Hepatocyte (in vitro differentiated cells): Measurements from ENCODE around the gene DISC1. TPM values are rescaled to one million over a fixed set of nuclear protein-coding genes. Genes with fewer than 3 reads are reported as not detected.

Source experiments
- DNase-seq: peaks from one replicate; pipeline ENCODE4 v3.0.0-alpha.2; 2016; ENCODE audit warnings: low spot score
- H2AFZ ChIP-seq: fragments of 200-600 bp; sonication (generic); 2 replicates; pipeline ENCODE4 v1.6.0; 2016; ENCODE audit warnings: antibody characterized with exemption, mild to moderate bottlenecking
- H3K27ac ChIP-seq: fragments of 200-600 bp; sonication (generic); 2 replicates; pipeline ENCODE4 v1.5.1; 2016; ENCODE audit warnings: mild to moderate bottlenecking
- H3K27me3 ChIP-seq: fragments of 200-600 bp; sonication (generic); 2 replicates; pipeline ENCODE4 v1.6.1; 2016
- H3K36me3 ChIP-seq: fragments of 200-600 bp; sonication (generic); replicated peaks from 2 replicates; pipeline ENCODE4 v1.5.1; 2016; ENCODE audit warnings: low read depth; ENCODE audit not compliant: insufficient read depth
- H3K4me1 ChIP-seq: fragments of 200-600 bp; sonication (generic); 2 replicates; pipeline ENCODE4 v1.5.1; 2016; ENCODE audit warnings: mild to moderate bottlenecking, moderate library complexity; ENCODE audit not compliant: insufficient read depth
- H3K4me2 ChIP-seq: fragments of 200-600 bp; sonication (generic); 2 replicates; pipeline ENCODE4 v1.6.0; 2016
- H3K4me3 ChIP-seq: fragments of 200-600 bp; sonication (generic); 2 replicates; pipeline ENCODE4 v1.5.1; 2016; ENCODE audit warnings: mild to moderate bottlenecking
- H3K79me2 ChIP-seq: fragments of 200-600 bp; sonication (generic); 2 replicates; pipeline ENCODE4 v1.6.0; 2017; ENCODE audit warnings: mild to moderate bottlenecking
- H3K9me2 ChIP-seq: fragments of 200-600 bp; sonication (generic); replicated peaks from 2 replicates; pipeline ENCODE4 v1.6.0; 2017; ENCODE audit warnings: mild to moderate bottlenecking; ENCODE audit not compliant: insufficient read depth
- H3K9me3 ChIP-seq: fragments of 200-600 bp; sonication (generic); 2 replicates; pipeline ENCODE4 v1.5.1; 2016; ENCODE audit warnings: low read depth, mild to moderate bottlenecking
- H4K20me1 ChIP-seq: fragments of 200-600 bp; sonication (generic); 2 replicates; pipeline ENCODE4 v1.6.0; 2016; ENCODE audit warnings: mild to moderate bottlenecking; ENCODE audit not compliant: insufficient read depth, poor library complexity, severe bottlenecking
- CTCF ChIP-seq: fragments of 200-600 bp; sonication (generic); IDR thresholded peaks from 2 replicates; pipeline ENCODE4 v1.5.1; 2016; ENCODE audit warnings: antibody characterized with exemption, mild to moderate bottlenecking; ENCODE audit not compliant: poor library complexity
- EZH2 ChIP-seq: fragments of 200-600 bp; sonication (generic); IDR thresholded peaks from 2 replicates; pipeline ENCODE4 v1.6.1; 2016; ENCODE audit warnings: antibody characterized with exemption, mild to moderate bottlenecking, borderline replicate concordance
- EZH2phosphoT487 ChIP-seq: fragments of 200-600 bp; sonication (generic); IDR thresholded peaks from one replicate; pipeline ENCODE4 v1.6.1; 2018; ENCODE audit warnings: antibody characterized with exemption, mild to moderate bottlenecking, low read depth, moderate library complexity; ENCODE audit not compliant: unreplicated experiment, severe bottlenecking
- WGBS: methylation state at CpG from one replicate; pipeline ENCODE4 v1.1.6; 2016; ENCODE audit warnings: low lambda C conversion rate; ENCODE audit errors: missing lambda C conversion rate; 5-methylcytosine and 5-hydroxymethylcytosine counted together
- polyA plus RNA-seq: library from polyadenylated mRNA; unstranded; fragments of >200 nt; fragmentation: Nextera tagmentation; extraction: Ambion mirVana; gene quantifications from 2 replicates; pipeline ENCODE4 v1.2.1, GENCODE V29; 2016
- total RNA-seq: library from RNA; depleted of rRNA; stranded (reverse); fragments of >200 nt; gene quantifications from 2 replicates; pipeline ENCODE4 v1.2.3, GENCODE V29; 2014

DISC1 gene
- total and polyA plus RNA-seq, 2 experiments from 2014 or later = 3.0 to 4.7 TPM

- H3K4me1 ChIP-seq = peaks cover 11% of the 10 kb centered on the region
- H3K36me3 ChIP-seq = no peaks in the 10 kb centered on the region
- no peak for DNase-seq
- H3K4me2 ChIP-seq = no peak overlapping the region
- H4K20me1 ChIP-seq = no peaks in the 10 kb centered on the region
- WGBS = 78% methylated on average over 9 of the region's 9 CpGs
- no peak for TF ChIP-seq EZH2phosphoT487
- no peak for TF ChIP-seq EZH2
- no peak for TF ChIP-seq CTCF
- no peak overlapping the region for H3K4me3 ChIP-seq
- no peaks in the 10 kb centered on the region for H3K27me3 ChIP-seq
- no peak overlapping the region for H3K27ac ChIP-seq
- no peaks in the 10 kb centered on the region for H3K79me2 ChIP-seq
- H3K9me2 ChIP-seq = no peaks in the 10 kb centered on the region
- H2AFZ ChIP-seq = no peak overlapping the region
- H3K9me3 ChIP-seq = no peaks in the 10 kb centered on the region
These were observed 202.7 kb downstream of the DISC1 start for GRCh38 chr1:231829332-231829731.

- no peak overlapping the region for H3K4me2 ChIP-seq
- H4K20me1 ChIP-seq = no peaks in the 10 kb centered on the region
- 63% methylated on average over 12 of the region's 14 CpGs for WGBS
- H2AFZ ChIP-seq = no peak overlapping the region
- H3K27me3 ChIP-seq = no peaks in the 10 kb centered on the region
- H3K27ac ChIP-seq = no peak overlapping the region
- peaks cover 7% of the 10 kb centered on the region for H3K4me1 ChIP-seq
- no peaks in the 10 kb centered on the region for H3K9me2 ChIP-seq
- H3K9me3 ChIP-seq = no peaks in the 10 kb centered on the region
- TF ChIP-seq EZH2phosphoT487 = no peak
- no peak for TF ChIP-seq EZH2
- no peak for TF ChIP-seq CTCF
- no peak overlapping the region for H3K4me3 ChIP-seq
- no peaks in the 10 kb centered on the region for H3K79me2 ChIP-seq
- DNase-seq = peak; percentile 72
- no peaks in the 10 kb centered on the region for H3K36me3 ChIP-seq
These were observed 209.8 kb downstream of the DISC1 start for GRCh38 chr1:231836227-231836893.

GRCh38 chr1:231838521-231838920 is 211.9 kb downstream of the DISC1 start:
- H3K79me2 ChIP-seq = no peaks in the 10 kb centered on the region
- H3K36me3 ChIP-seq = no peaks in the 10 kb centered on the region
- no peaks in the 10 kb centered on the region for H3K9me3 ChIP-seq
- DNase-seq = peak; percentile 20
- peak overlapping the region; percentile 72 for H3K27ac ChIP-seq
- H3K9me2 ChIP-seq = no peaks in the 10 kb centered on the region
- WGBS = 72% methylated on average over 7 of the region's 7 CpGs
- TF ChIP-seq EZH2phosphoT487 (no peak), EZH2 (no peak), CTCF (no peak)
- no peak overlapping the region for H2AFZ ChIP-seq
- H3K27me3 ChIP-seq = no peaks in the 10 kb centered on the region
- H3K4me1 ChIP-seq = peaks cover 8% of the 10 kb centered on the region
- no peak overlapping the region for H3K4me2 ChIP-seq
- no peaks in the 10 kb centered on the region for H4K20me1 ChIP-seq
- H3K4me3 ChIP-seq = no peak overlapping the region
